Testis (tissue), 2 donors: ENCODE measurements around the gene LRRC45.

ENCODE experiments used
- CTCF ChIP-seq, 3 experiments: fragments of 450-650 bp in 2 of 3; fragments of 200-600 bp in 1 of 3; sonication (generic) in 1 of 3; IDR thresholded peaks; one replicate each; pipeline ENCODE4 v1.5.1; 2016 to 2019; ENCODE audit warnings: antibody characterized with exemption in 3 of 3, mild to moderate bottlenecking in 2 of 3, moderate library complexity in 1 of 3
- POLR2A ChIP-seq: fragments of 450-650 bp; IDR thresholded peaks from one replicate; pipeline ENCODE4 v1.6.1; 2017; ENCODE audit warnings: antibody characterized with exemption, mild to moderate bottlenecking, moderate library complexity

GRCh38 chr17:82065193-82065637 lies 42.1 kb downstream of the LRRC45 start:
- TF ChIP-seq CTCF (IDR thresholded peaks at IDR 0.05) (no peak), POLR2A (no peak)
